H9 (cell line): ENCODE measurements around the gene TM6SF1. TPM values are rescaled to one million over a fixed set of nuclear protein-coding genes. Genes with fewer than 3 reads are reported as not detected.

Experiments used
- DNase-seq: peaks from one replicate; pipeline ENCODE4 v3.0.0-alpha.2; 2017
- H2AFZ ChIP-seq: one replicate; pipeline ENCODE4 v1.6.1; 2013; ENCODE audit warnings: mild to moderate bottlenecking, low read length, control low read depth, moderate library complexity
- H2AK5ac ChIP-seq: 2 replicates; pipeline ENCODE4 v1.6.1; 2013; ENCODE audit warnings: low read length, control low read depth, mixed read lengths; ENCODE audit not compliant: insufficient read length
- H2BK120ac ChIP-seq: one replicate; pipeline ENCODE4 v1.6.1; 2013; ENCODE audit warnings: low read depth, mild to moderate bottlenecking, low read length, control low read depth, inconsistent platforms; ENCODE audit not compliant: poor library complexity, severe bottlenecking
- H2BK12ac ChIP-seq: 2 replicates; pipeline ENCODE4 v1.6.1; 2013; ENCODE audit warnings: low read length, control low read depth, mixed read lengths, low read depth; ENCODE audit not compliant: insufficient read length
- H2BK15ac ChIP-seq: 2 replicates; pipeline ENCODE4 v1.6.1; 2013; ENCODE audit warnings: low read depth, low read length, control low read depth
- H2BK20ac ChIP-seq: one replicate; pipeline ENCODE4 v1.6.1; 2013; ENCODE audit warnings: low read depth, mild to moderate bottlenecking, low read length, control low read depth, inconsistent platforms; ENCODE audit not compliant: poor library complexity, severe bottlenecking
- H2BK5ac ChIP-seq: 2 replicates; pipeline ENCODE4 v1.6.1; 2013; ENCODE audit warnings: low read length, control low read depth, mixed read lengths; ENCODE audit not compliant: insufficient read length
- H3K14ac ChIP-seq: 2 replicates; pipeline ENCODE4 v1.6.1; 2013; ENCODE audit warnings: low read length, control low read depth; ENCODE audit not compliant: insufficient read depth
- H3K18ac ChIP-seq: 2 replicates; pipeline ENCODE4 v1.6.1; 2013; ENCODE audit warnings: low read depth, mild to moderate bottlenecking, mixed read lengths, low read length, control low read depth; ENCODE audit not compliant: insufficient read length
- H3K23ac ChIP-seq: 2 replicates; pipeline ENCODE4 v1.6.1; 2013; ENCODE audit warnings: low read length, control low read depth, mixed read lengths, low read depth; ENCODE audit not compliant: insufficient read length
- H3K23me2 ChIP-seq: 2 replicates; pipeline ENCODE4 v1.6.1; 2013; ENCODE audit warnings: low read depth, mild to moderate bottlenecking, mixed read lengths, low read length, control low read depth; ENCODE audit not compliant: insufficient read length, poor library complexity, severe bottlenecking
- H3K27ac ChIP-seq: 2 replicates; pipeline ENCODE4 v1.5.1; 2013; ENCODE audit warnings: low read length, control low read depth, mixed read lengths, low read depth; ENCODE audit not compliant: insufficient read length
- H3K27me3 ChIP-seq: 2 replicates; pipeline ENCODE4 v1.6.1; 2013; ENCODE audit warnings: low read length, control low read depth, inconsistent platforms; ENCODE audit not compliant: insufficient read depth
- H3K4ac ChIP-seq: 2 replicates; pipeline ENCODE4 v1.6.1; 2013; ENCODE audit warnings: low read depth, mild to moderate bottlenecking, control low read depth, inconsistent platforms, low read length, moderate library complexity
- H3K4me1 ChIP-seq: 2 replicates; pipeline ENCODE4 v1.6.1; 2013; ENCODE audit warnings: low read length, control low read depth, inconsistent platforms; ENCODE audit not compliant: insufficient read depth
- H3K4me2 ChIP-seq: 2 replicates; pipeline ENCODE4 v1.6.1; 2013; ENCODE audit warnings: low read length, control low read depth, mixed read lengths; ENCODE audit not compliant: insufficient read length, insufficient read depth
- H3K56ac ChIP-seq: 2 replicates; pipeline ENCODE4 v1.6.1; 2013; ENCODE audit warnings: low read depth, mild to moderate bottlenecking, mixed read lengths, low read length, control low read depth; ENCODE audit not compliant: insufficient read length
- H3K79me1 ChIP-seq: 2 replicates; pipeline ENCODE4 v1.6.1; 2013; ENCODE audit warnings: low read depth, mild to moderate bottlenecking, moderate library complexity, low read length, control low read depth, inconsistent platforms; ENCODE audit not compliant: insufficient read depth, poor library complexity, severe bottlenecking
- H3K79me2 ChIP-seq: 2 replicates; pipeline ENCODE4 v1.6.1; 2013; ENCODE audit warnings: low read length, control low read depth, inconsistent platforms; ENCODE audit not compliant: insufficient read depth
- H3K9ac ChIP-seq: 2 replicates; pipeline ENCODE4 v1.6.1; 2013; ENCODE audit warnings: low read length, control low read depth, mixed read lengths; ENCODE audit not compliant: insufficient read length; ENCODE audit errors: extremely low read depth
- H3K9me3 ChIP-seq: one replicate; pipeline ENCODE4 v1.6.1; 2013; ENCODE audit warnings: low read depth, low read length, inconsistent platforms; ENCODE audit not compliant: control insufficient read depth
- H3T11ph ChIP-seq: one replicate; pipeline ENCODE4 v1.6.1; 2013; ENCODE audit warnings: mild to moderate bottlenecking, low read length, control low read depth, inconsistent platforms
- H4K20me1 ChIP-seq: one replicate; pipeline ENCODE4 v1.6.1; 2013; ENCODE audit not compliant: control insufficient read depth, insufficient read length, insufficient read depth
- H4K5ac ChIP-seq: 2 replicates; pipeline ENCODE4 v1.6.1; 2013; ENCODE audit warnings: low read depth, mild to moderate bottlenecking, mixed read lengths, low read length, control low read depth; ENCODE audit not compliant: insufficient read length
- H4K8ac ChIP-seq: replicated peaks from 2 replicates; pipeline ENCODE4 v1.6.1; 2013; ENCODE audit warnings: low read length, control low read depth, mixed read lengths, low read depth; ENCODE audit not compliant: insufficient read length
- H4K91ac ChIP-seq: 2 replicates; pipeline ENCODE4 v1.6.1; 2013; ENCODE audit warnings: low read depth, mild to moderate bottlenecking, moderate library complexity, mixed read lengths, low read length, control low read depth; ENCODE audit not compliant: insufficient read length
- H3K27ac Mint-ChIP-seq, 3 experiments: 2 replicates in 2 of 3; 3 replicates in 1 of 3; pipeline ENCODE4 v1.8.0; 2020 to 2021; ENCODE audit warnings: mixed read lengths in 3 of 3, mild to moderate bottlenecking in 1 of 3, moderate library complexity in 1 of 3
- H3K27me3 Mint-ChIP-seq: 2 replicates; pipeline ENCODE4 v1.8.0; 2021; ENCODE audit warnings: low read depth, mild to moderate bottlenecking, moderate library complexity, mixed read lengths
- H3K36me3 Mint-ChIP-seq, 3 experiments: 2 replicates in 2 of 3; 3 replicates in 1 of 3; pipeline ENCODE4 v1.8.0; 2020 to 2021; ENCODE audit warnings: low read depth in 3 of 3, mixed read lengths in 3 of 3; ENCODE audit not compliant: insufficient read depth in 1 of 3
- H3K4me1 Mint-ChIP-seq, 2 experiments: 2 replicates each; pipeline ENCODE4 v1.8.0; 2020; ENCODE audit warnings: mixed read lengths in 2 of 2
- H3K4me3 Mint-ChIP-seq, 2 experiments: 2 replicates in 1 of 2; 3 replicates in 1 of 2; pipeline ENCODE4 v1.8.0; 2020 to 2021; ENCODE audit warnings: mild to moderate bottlenecking in 2 of 2, mixed read lengths in 2 of 2, moderate library complexity in 1 of 2
- H3K9me3 Mint-ChIP-seq, 2 experiments: 2 replicates in 1 of 2; 3 replicates in 1 of 2; pipeline ENCODE4 v1.8.0; 2020; ENCODE audit warnings: mild to moderate bottlenecking in 2 of 2, mixed read lengths in 2 of 2, moderate library complexity in 1 of 2
- WGBS: extraction: QIAGEN DNeasy Blood & Tissue Kit; methylation state at CpG from one replicate; pipeline ENCODE4 v1.1.7; 2013; ENCODE audit warnings: missing lambda C conversion rate, low lambda C conversion rate, mixed read lengths; ENCODE audit not compliant: insufficient read length; ENCODE audit errors: extremely low coverage; 5-methylcytosine and 5-hydroxymethylcytosine counted together
- total RNA-seq: library from RNA; stranded (reverse); gene quantifications from 2 replicates; pipeline ENCODE4 v1.2.1, GENCODE V29; 2021
- TF ChIP-seq, protein P1 (sequence below): fragments of 200-600 bp; sonication (generic); conservative IDR thresholded peaks from 3 replicates; pipeline ENCODE4 v1.8.0; 2021; ENCODE audit warnings: antibody characterized with exemption, mild to moderate bottlenecking

Gene TM6SF1
- total RNA-seq, 1 experiment from 2014 or later = 0.96 TPM

DNA sequence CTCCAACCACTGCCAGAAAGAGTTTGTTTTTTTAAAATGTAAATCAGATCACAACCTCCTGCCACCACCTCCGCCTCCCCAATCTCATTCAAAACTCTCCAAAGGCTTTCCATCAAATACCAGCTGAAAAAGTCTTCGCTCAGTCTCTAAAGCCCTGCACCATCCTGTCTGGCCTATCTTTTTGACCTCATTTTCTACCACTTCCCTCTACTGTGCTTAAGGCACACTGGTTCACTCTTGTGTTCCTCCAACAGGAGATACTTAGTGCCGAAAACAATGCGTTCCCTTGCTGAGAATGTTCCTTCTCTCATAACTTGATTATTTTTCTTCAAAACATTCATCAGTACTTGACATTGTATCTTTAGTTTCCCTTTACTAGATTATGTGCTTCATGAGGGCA, 43.9 kb upstream of the TM6SF1 start:
- Histone ChIP-seq H3K27ac (no peak overlapping the region), H4K20me1 (no peaks in the 10 kb centered on the region), H3K23ac (no peak overlapping the region), H2BK120ac (no peak overlapping the region), H3K56ac (no peak overlapping the region), H3K23me2 (peaks cover 6% of the 10 kb centered on the region), H2BK12ac (no peak overlapping the region), H4K91ac (no peak overlapping the region), H3T11ph (no peak overlapping the region), H3K14ac (no peak overlapping the region), H3K79me2 (peaks cover 39% of the 10 kb centered on the region; the same call in 1 of the 2 replicates), H4K8ac (no peak overlapping the region), H2BK5ac (no peak overlapping the region), H3K9me3 (no peaks in the 10 kb centered on the region), H3K4ac (no peak overlapping the region), H3K79me1 (peaks cover 4% of the 10 kb centered on the region), H3K27me3 (no peaks in the 10 kb centered on the region), H2AK5ac (no peak overlapping the region), H2AFZ (no peak overlapping the region), H2BK20ac (no peak overlapping the region), H2BK15ac (no peak overlapping the region), H3K4me1 (peaks cover 8% of the 10 kb centered on the region; the same call in 1 of the 2 replicates), H4K5ac (no peak overlapping the region), H3K4me2 (no peak overlapping the region), H3K9ac (no peak overlapping the region), H3K18ac (no peak overlapping the region)
- no peak overlapping the region for H3K27ac Mint-ChIP-seq
- TF ChIP-seq, protein P1, sequence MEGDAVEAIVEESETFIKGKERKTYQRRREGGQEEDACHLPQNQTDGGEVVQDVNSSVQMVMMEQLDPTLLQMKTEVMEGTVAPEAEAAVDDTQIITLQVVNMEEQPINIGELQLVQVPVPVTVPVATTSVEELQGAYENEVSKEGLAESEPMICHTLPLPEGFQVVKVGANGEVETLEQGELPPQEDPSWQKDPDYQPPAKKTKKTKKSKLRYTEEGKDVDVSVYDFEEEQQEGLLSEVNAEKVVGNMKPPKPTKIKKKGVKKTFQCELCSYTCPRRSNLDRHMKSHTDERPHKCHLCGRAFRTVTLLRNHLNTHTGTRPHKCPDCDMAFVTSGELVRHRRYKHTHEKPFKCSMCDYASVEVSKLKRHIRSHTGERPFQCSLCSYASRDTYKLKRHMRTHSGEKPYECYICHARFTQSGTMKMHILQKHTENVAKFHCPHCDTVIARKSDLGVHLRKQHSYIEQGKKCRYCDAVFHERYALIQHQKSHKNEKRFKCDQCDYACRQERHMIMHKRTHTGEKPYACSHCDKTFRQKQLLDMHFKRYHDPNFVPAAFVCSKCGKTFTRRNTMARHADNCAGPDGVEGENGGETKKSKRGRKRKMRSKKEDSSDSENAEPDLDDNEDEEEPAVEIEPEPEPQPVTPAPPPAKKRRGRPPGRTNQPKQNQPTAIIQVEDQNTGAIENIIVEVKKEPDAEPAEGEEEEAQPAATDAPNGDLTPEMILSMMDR = no peak
- no peaks in the 10 kb centered on the region for H3K27me3 Mint-ChIP-seq
- H3K9me3 Mint-ChIP-seq = no peaks in the 10 kb centered on the region
- peaks cover 0 to 3% (median 0%) of the 10 kb centered on the region in 3 experiments; a peak in 4 of 7 replicates for H3K36me3 Mint-ChIP-seq
- no peak for DNase-seq
- H3K4me1 Mint-ChIP-seq = peaks cover 12 to 13% of the 10 kb centered on the region in 2 experiments
- H3K4me3 Mint-ChIP-seq = no peak overlapping the region
- WGBS = no CpG with 5 or more reads among the region's 4 CpGs
